NOMO-1 treated with dmso at 0.1 percent for 144 hours (cell line): ENCODE data around the gene CBX7.

Source experiments
- DNase-seq: peaks from one replicate; lab custom pipeline; 2025; ENCODE audit not compliant: unreplicated experiment; lab: John Stamatoyannopoulos, UW

Gene CBX7

DNA sequence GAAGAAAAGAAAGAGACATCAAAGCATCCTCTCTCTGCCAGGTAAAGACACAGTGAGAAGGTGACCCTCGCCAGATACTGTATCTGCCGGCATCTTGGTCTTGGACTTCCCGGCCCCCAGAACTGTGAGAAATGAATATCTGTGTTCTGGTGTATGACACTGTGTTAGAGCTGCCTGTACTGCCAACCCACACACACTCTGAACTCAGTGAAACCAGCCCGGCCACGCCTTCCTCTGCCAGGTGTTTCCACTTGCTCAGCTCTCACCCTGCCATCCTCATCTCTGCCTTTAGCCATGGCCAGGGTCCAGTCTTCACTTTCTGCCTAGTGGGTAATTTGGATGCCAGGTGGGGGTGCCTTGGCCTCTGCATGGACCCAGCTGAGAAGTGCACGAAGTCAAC, 24.0 kb downstream of the CBX7 start:
- DNase-seq: no peak

DNA sequence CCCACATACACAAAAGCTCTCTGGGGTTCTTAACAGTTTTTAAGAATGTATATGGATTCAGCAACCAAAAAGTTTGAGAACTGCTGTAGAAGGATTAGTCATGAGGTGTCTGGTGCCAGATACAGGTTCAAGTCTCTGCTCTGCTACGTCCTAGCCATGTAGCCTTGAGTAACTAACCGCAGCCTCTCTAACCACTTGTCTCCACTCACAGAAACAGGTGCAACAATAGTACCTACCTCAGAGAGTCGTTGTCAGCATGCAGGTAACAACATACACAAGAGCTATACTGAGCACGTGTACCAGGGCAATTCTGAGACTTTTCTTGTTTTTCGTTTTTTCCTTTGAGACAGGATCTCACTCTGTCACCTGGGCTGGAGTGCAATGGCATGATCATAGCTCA, 26.9 kb downstream of the CBX7 start:
- no peak for DNase-seq

GRCh38 chr22:39123751-39124581, 28.5 kb downstream of the CBX7 start:
- DNase-seq: no peak

- no peak for DNase-seq
Measured at GRCh38 chr22:39122772-39123470, 29.6 kb downstream of the CBX7 start.

- no peak for DNase-seq
Measured at GRCh38 chr22:39120983-39121382, 31.5 kb downstream of the CBX7 start.

DNA sequence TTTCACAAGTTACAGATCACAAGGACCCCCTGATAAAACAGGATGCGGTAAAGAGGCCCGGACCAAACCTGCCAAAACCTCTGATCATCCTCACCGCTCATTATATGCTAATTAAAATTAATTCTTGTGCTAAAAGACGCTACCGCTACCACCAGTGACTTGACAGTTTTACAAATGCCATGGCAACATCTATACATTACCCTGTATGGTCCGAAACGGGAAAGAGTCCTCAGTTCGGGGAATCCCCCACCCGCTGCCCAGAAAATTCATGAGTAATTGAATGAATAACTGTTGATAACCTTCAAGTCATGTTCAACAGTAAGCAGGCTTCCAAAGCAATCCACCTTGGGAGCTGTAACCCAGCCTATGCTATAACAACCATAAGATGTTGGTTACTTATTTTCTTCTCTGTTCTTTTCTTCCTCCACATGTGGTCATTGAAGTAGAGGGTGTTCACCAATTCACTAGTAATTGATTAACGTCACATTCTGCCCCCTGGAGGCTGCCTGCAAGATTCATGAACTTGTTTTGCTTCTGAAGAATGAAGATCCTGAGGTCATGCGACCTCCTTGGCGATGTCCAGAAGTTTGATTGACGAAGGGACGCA, 34.8 kb downstream of the CBX7 start:
- peak; percentile 28 for DNase-seq

DNA sequence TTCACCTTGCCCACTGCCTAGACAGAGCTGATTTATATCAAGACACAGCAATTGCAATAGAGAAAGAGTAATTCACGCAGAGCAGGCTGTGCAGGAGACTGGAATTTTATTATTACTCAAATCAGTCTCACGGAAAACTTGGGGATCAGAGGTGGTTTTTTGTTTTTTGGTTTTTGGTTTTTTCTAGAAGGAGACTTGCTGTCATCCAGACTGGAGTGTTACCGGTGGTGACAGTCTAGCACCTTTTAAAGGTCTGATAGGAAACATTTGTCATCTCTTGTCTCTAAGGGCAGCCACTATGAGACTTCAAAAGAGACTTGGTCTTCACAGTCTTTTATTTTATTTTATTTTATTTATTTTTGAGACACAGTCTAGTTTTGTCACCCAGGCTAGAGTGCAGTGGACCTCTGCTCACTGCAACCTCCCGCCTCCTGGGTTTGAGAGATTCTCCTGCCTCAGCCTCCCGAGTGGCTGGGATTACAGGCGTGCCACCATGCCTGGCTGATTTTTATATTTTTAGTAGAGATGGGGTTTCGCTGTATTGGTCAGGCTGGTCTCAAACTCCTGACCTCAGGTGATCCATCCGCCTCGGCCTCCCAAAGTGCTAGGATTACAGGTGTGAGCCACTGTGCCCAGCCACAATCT, 36.4 kb downstream of the CBX7 start:
- no peak for DNase-seq

- DNase-seq: no peak
Measured at GRCh38 chr22:39115570-39115969, 36.9 kb downstream of the CBX7 start.

GRCh38 chr22:39114112-39114511, 38.4 kb downstream of the CBX7 start:
- no peak for DNase-seq

DNA sequence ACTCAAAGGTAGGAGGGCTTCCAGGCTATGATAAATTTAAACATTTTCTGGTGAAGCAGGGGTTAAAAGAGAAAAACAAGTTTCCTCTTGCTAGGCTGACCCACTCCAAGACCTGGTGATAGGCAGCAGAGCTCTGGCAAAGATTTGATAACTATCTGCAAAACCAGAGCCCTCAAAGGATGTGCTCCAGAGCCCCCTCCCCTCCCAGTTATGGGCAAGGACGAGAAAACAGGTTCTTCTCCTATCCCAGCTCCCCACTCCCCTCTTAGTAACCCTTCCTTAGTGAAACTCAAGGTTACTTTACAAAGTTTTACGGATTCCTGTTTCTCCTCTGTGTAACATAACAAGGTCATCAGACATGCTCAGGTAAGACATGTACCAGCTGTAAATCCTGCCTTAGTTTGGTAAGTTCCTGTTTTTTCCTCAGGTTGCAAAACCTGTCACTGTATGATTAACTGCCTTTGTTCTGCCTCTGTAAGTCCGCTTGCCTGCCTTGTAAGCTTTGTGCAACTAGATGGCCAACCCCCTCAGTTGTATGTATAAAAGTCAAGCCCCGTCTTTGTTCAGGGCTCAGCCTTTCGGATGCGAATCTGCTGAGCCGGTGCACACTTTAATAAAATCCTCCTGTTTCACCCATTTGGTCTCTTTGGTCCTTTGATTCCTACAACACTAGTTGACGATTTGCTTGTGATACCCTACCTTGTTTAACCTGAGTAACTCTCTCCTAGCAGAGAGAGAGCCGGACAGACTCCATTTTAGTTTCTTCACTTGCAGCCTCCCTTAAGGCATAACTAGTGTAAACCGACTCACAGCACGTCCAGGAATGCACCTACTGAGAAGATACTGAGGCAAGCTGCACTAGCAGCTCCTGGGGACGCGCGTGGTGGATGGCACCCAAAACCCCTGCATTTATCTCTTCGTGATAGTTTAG, 41.6 kb downstream of the CBX7 start:
- DNase-seq: peak; percentile 54

DNA sequence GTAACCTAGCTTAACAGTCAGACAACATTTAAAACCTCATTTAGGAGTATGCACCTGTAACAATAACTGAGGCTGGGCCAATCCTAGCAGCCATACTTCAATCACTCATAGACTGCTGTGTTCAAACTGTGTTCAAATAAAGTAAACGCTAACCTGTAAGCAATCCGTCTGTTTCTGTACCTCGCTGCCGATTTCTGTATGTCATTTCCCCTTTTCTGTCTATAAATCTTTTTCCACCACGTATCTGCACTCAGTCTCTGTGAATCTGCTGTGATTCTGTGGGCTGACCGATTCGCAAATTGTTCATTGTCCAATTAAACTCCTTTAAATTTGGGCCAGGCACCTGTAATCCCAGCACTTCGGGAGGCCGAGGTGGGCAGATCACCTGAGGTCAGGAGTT, 43.1 kb downstream of the CBX7 start:
- DNase-seq: peak; percentile 35

GRCh38 chr22:39108487-39108886, 44.0 kb downstream of the CBX7 start:
- DNase-seq: no peak

- DNase-seq: no peak
Measured at GRCh38 chr22:39106326-39106725, 46.2 kb downstream of the CBX7 start.

DNA sequence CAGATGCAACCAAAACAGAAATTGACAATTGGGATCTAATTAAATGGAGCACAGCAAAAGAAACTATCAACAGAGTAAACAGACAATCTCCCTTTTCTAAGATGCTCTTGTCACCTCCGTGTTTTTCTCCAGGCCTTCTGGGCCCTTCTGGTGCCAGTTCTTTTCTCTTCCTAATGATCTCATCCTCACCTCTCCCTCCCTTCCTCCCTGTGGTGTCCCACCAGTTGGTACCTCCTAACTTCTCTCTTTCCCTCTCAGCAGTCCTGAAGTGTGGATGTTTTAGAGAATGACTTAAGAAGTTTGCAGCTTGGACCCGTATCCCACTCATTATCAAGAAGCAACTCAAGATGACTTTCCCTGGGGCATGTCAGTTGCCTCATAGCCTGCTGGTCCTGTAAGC, 49.0 kb downstream of the CBX7 start:
- no peak for DNase-seq

GRCh38 chr22:39101226-39101625, 51.3 kb downstream of the CBX7 start:
- no peak for DNase-seq

DNA sequence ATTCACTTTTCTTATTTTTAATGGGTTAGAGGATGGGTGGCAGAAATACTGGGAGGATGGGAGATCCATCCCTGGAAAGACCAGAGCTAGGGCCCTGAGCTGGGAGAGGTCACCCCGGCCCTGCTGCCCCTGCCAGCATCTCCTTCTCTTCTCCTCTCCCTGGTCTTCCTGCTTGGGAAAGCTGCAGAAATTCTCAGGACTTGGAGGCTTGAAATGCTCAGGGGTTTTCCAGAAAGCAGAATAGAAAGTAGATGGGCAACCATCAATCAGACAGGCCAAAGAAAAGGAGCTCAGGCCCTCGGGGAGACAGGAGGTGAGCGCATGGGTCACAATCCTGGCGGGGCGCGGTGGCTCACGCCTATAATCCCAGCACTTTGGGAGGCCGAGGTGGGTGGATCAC, 53.9 kb downstream of the CBX7 start:
- DNase-seq: no peak

GRCh38 chr22:39098026-39098425, 54.5 kb downstream of the CBX7 start:
- no peak for DNase-seq

DNA sequence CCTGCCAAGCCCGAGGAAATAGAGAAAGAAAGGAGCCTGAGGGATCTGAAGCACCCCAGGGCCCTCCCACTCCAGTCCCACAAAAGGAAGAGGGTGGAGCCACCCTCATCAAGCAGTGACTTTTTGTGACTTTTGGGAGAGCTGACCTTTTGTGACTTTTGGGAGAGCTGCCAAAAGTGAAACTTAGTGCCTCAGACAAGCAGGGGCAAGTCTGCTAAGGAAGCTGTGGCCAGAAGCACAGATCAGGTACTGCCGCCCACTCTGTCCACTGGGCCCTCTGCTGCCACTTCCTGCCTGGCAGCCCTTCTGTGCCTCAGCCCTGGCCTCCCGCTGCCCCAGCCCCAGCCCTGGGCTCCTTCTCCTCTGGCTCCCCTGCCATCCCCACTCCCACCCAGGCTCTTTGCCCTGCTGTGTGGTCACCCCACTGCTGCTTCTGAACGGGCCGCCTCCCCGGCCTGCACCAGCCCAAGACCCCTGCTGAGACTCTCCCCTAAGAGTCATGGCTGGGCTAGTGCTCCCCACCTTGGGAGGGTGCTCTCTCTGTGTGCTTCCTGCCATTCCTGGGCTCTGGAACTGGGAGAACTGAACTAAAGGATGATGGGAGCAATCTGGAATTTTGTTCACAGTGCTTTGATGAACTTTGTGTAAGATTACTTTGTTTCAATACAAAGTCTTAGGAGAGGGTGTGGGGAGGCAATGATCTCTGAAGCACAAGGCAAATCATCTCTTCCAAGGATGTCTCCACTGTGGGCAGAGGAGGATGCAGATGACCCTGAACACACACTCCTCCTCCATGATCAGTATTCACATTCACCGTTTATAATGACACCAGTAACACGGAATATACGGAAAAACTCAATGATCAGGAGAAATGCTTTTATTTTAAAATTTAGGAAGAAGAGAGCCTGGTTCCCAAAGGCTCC, 55.1 kb downstream of the CBX7 start, which contains the start of gene APOBEC3H:
APOBEC3H (plus strand) TSS at position 147 of the 923 bp plus-strand sequence. CDS start 3,035 bp downstream, outside the sequence.
- peak; percentile 62 for DNase-seq

- DNase-seq: no peak
Measured at GRCh38 chr22:39095971-39096370, 56.5 kb downstream of the CBX7 start.
